Gastroesophageal sphincter (tissue), 3 donors: ENCODE measurements around the gene IRAK2.

ENCODE experiments used
- CTCF ChIP-seq, 4 experiments: fragments of 200-600 bp in 2 of 4; fragments of 450-650 bp in 2 of 4; sonication (generic) in 1 of 4; IDR thresholded peaks; one replicate each; pipeline ENCODE4 v1.5.1; 2017 to 2019; ENCODE audit warnings: antibody characterized with exemption in 4 of 4, mild to moderate bottlenecking in 2 of 4, moderate library complexity in 2 of 4
- POLR2A ChIP-seq, 2 donors: fragments of 450-650 bp; IDR thresholded peaks; one replicate each; pipeline ENCODE4 v1.6.1; 2017; ENCODE audit warnings: antibody characterized with exemption in 2 of 2, mild to moderate bottlenecking in 2 of 2, moderate library complexity in 1 of 2

- TF ChIP-seq CTCF (IDR thresholded peaks at IDR 0.05) (no peak), POLR2A (IDR thresholded peaks at IDR 0.05) (no peak)
These were observed 40.2 kb downstream of the IRAK2 start for GRCh38 chr3:10204921-10205320.
